ENCODE results near the gene ASF1A.
A peak's percentile ranks its signal among the peaks of the same experiment; 100 is the strongest.

Gene ASF1A

GRCh38 chr6:118886641-118887040 lies 7.3 kb upstream of the ASF1A start:
- H3K4me3 ChIP-seq (ENCODE audit: low read depth, low read length): no peak overlapping the region
- peaks cover 10% of the 10 kb centered on the region for H3K4me1 ChIP-seq (ENCODE audit: control insufficient read depth, insufficient read depth, low read length)
- no peaks in the 10 kb centered on the region for H3K36me3 ChIP-seq (ENCODE audit: control insufficient read depth, insufficient read depth, low read length)
- H3K27me3 ChIP-seq (ENCODE audit: control insufficient read depth, insufficient read depth, low read length): no peaks in the 10 kb centered on the region
- no peaks in the 10 kb centered on the region for H3K9me3 ChIP-seq (ENCODE audit: control insufficient read depth, insufficient read depth, low read length)
- no peak overlapping the region for H3K9ac ChIP-seq (ENCODE audit: low read depth, low read length)

- H3K4me1 ChIP-seq (ENCODE audit: control insufficient read depth, insufficient read depth, low read length): no peaks in the 10 kb centered on the region
- H3K36me3 ChIP-seq (ENCODE audit: control insufficient read depth, insufficient read depth, low read length): no peaks in the 10 kb centered on the region
- no peaks in the 10 kb centered on the region for H3K9me3 ChIP-seq (ENCODE audit: control insufficient read depth, insufficient read depth, low read length)
- H3K4me3 ChIP-seq (ENCODE audit: low read depth, low read length): no peak overlapping the region
- no peak overlapping the region for H3K9ac ChIP-seq (ENCODE audit: low read depth, low read length)
- H3K27me3 ChIP-seq (ENCODE audit: control insufficient read depth, insufficient read depth, low read length): no peaks in the 10 kb centered on the region
These were observed 4.8 kb upstream of the ASF1A start for GRCh38 chr6:118889163-118889562.

GRCh38 chr6:118890997-118891790 lies 2.8 kb upstream of the ASF1A start:
- H3K27me3 ChIP-seq (ENCODE audit: control insufficient read depth, insufficient read depth, low read length): no peaks in the 10 kb centered on the region
- H3K9me3 ChIP-seq (ENCODE audit: control insufficient read depth, insufficient read depth, low read length): no peaks in the 10 kb centered on the region
- H3K4me3 ChIP-seq (ENCODE audit: low read depth, low read length): no peak overlapping the region
- peak overlapping the region; percentile 18 for H3K9ac ChIP-seq (ENCODE audit: low read depth, low read length)
- H3K36me3 ChIP-seq (ENCODE audit: control insufficient read depth, insufficient read depth, low read length): no peaks in the 10 kb centered on the region
- H3K4me1 ChIP-seq (ENCODE audit: control insufficient read depth, insufficient read depth, low read length): no peaks in the 10 kb centered on the region

- Histone ChIP-seq H3K27me3 (ENCODE audit: control insufficient read depth, insufficient read depth, low read length) (no peaks in the 10 kb centered on the region), H3K4me1 (ENCODE audit: control insufficient read depth, insufficient read depth, low read length) (no peaks in the 10 kb centered on the region), H3K4me3 (ENCODE audit: low read depth, low read length) (peak overlapping the region; percentile 78), H3K9ac (ENCODE audit: low read depth, low read length) (no peak overlapping the region), H3K36me3 (ENCODE audit: control insufficient read depth, insufficient read depth, low read length) (no peaks in the 10 kb centered on the region), H3K9me3 (ENCODE audit: control insufficient read depth, insufficient read depth, low read length) (no peaks in the 10 kb centered on the region)
These were observed 1.5 kb upstream of the ASF1A start for GRCh38 chr6:118892355-118892991.

- peak overlapping the region; percentile 78 for H3K9ac ChIP-seq (ENCODE audit: low read depth, low read length)
- no peaks in the 10 kb centered on the region for H3K9me3 ChIP-seq (ENCODE audit: control insufficient read depth, insufficient read depth, low read length)
- H3K36me3 ChIP-seq (ENCODE audit: control insufficient read depth, insufficient read depth, low read length): no peaks in the 10 kb centered on the region
- no peaks in the 10 kb centered on the region for H3K4me1 ChIP-seq (ENCODE audit: control insufficient read depth, insufficient read depth, low read length)
- no peaks in the 10 kb centered on the region for H3K27me3 ChIP-seq (ENCODE audit: control insufficient read depth, insufficient read depth, low read length)
- peak overlapping the region; percentile 78 for H3K4me3 ChIP-seq (ENCODE audit: low read depth, low read length)
These were observed 717 bp upstream of the ASF1A start for GRCh38 chr6:118893064-118893806.

- no peaks in the 10 kb centered on the region for H3K36me3 ChIP-seq (ENCODE audit: control insufficient read depth, insufficient read depth, low read length)
- no peaks in the 10 kb centered on the region for H3K4me1 ChIP-seq (ENCODE audit: control insufficient read depth, insufficient read depth, low read length)
- peak overlapping the region; percentile 82 for H3K9ac ChIP-seq (ENCODE audit: low read depth, low read length)
- H3K27me3 ChIP-seq (ENCODE audit: control insufficient read depth, insufficient read depth, low read length): no peaks in the 10 kb centered on the region
- H3K4me3 ChIP-seq (ENCODE audit: low read depth, low read length): peak overlapping the region; percentile 83
- no peaks in the 10 kb centered on the region for H3K9me3 ChIP-seq (ENCODE audit: control insufficient read depth, insufficient read depth, low read length)
These were observed 691 bp downstream of the ASF1A start for GRCh38 chr6:118894425-118895260.

- no peaks in the 10 kb centered on the region for H3K4me1 ChIP-seq (ENCODE audit: control insufficient read depth, insufficient read depth, low read length)
- H3K27me3 ChIP-seq (ENCODE audit: control insufficient read depth, insufficient read depth, low read length): no peaks in the 10 kb centered on the region
- H3K4me3 ChIP-seq (ENCODE audit: low read depth, low read length): peak overlapping the region; percentile 83
- H3K36me3 ChIP-seq (ENCODE audit: control insufficient read depth, insufficient read depth, low read length): no peaks in the 10 kb centered on the region
- H3K9me3 ChIP-seq (ENCODE audit: control insufficient read depth, insufficient read depth, low read length): no peaks in the 10 kb centered on the region
- H3K9ac ChIP-seq (ENCODE audit: low read depth, low read length): peak overlapping the region; percentile 82
These were observed 1.3 kb downstream of the ASF1A start for GRCh38 chr6:118895261-118895560.

GRCh38 chr6:118895859-118896258 lies 1.9 kb downstream of the ASF1A start:
- Histone ChIP-seq H3K27me3 (ENCODE audit: control insufficient read depth, insufficient read depth, low read length) (no peaks in the 10 kb centered on the region), H3K9me3 (ENCODE audit: control insufficient read depth, insufficient read depth, low read length) (no peaks in the 10 kb centered on the region), H3K36me3 (ENCODE audit: control insufficient read depth, insufficient read depth, low read length) (no peaks in the 10 kb centered on the region), H3K4me3 (ENCODE audit: low read depth, low read length) (peak overlapping the region; percentile 83), H3K4me1 (ENCODE audit: control insufficient read depth, insufficient read depth, low read length) (no peaks in the 10 kb centered on the region), H3K9ac (ENCODE audit: low read depth, low read length) (peak overlapping the region; percentile 38)

- Histone ChIP-seq H3K4me1 (ENCODE audit: control insufficient read depth, insufficient read depth, low read length) (no peaks in the 10 kb centered on the region), H3K27me3 (ENCODE audit: control insufficient read depth, insufficient read depth, low read length) (no peaks in the 10 kb centered on the region)
These were observed 2.6 kb downstream of the ASF1A start for GRCh38 chr6:118896339-118897136.

GRCh38 chr6:118897386-118897785 lies 3.4 kb downstream of the ASF1A start:
- H3K4me3 ChIP-seq (ENCODE audit: low read depth, low read length): no peak overlapping the region
- no peaks in the 10 kb centered on the region for H3K27me3 ChIP-seq (ENCODE audit: control insufficient read depth, insufficient read depth, low read length)
- H3K36me3 ChIP-seq (ENCODE audit: control insufficient read depth, insufficient read depth, low read length): no peaks in the 10 kb centered on the region
- no peaks in the 10 kb centered on the region for H3K4me1 ChIP-seq (ENCODE audit: control insufficient read depth, insufficient read depth, low read length)
- no peak overlapping the region for H3K9ac ChIP-seq (ENCODE audit: low read depth, low read length)
- H3K9me3 ChIP-seq (ENCODE audit: control insufficient read depth, insufficient read depth, low read length): no peaks in the 10 kb centered on the region

More at GRCh38 chr6:118896339-118897136, 2.6 kb downstream of the ASF1A start:
- Histone ChIP-seq H3K9me3 (ENCODE audit: control insufficient read depth, insufficient read depth, low read length) (no peaks in the 10 kb centered on the region), H3K9ac (ENCODE audit: low read depth, low read length) (peak overlapping the region; percentile 38), H3K4me3 (ENCODE audit: low read depth, low read length) (peak overlapping the region; percentile 83), H3K36me3 (ENCODE audit: control insufficient read depth, insufficient read depth, low read length) (no peaks in the 10 kb centered on the region)

- Histone ChIP-seq H3K9ac (ENCODE audit: low read depth, low read length) (no peak overlapping the region), H3K4me1 (ENCODE audit: control insufficient read depth, insufficient read depth, low read length) (no peaks in the 10 kb centered on the region), H3K9me3 (ENCODE audit: control insufficient read depth, insufficient read depth, low read length) (no peaks in the 10 kb centered on the region), H3K36me3 (ENCODE audit: control insufficient read depth, insufficient read depth, low read length) (no peaks in the 10 kb centered on the region), H3K27me3 (ENCODE audit: control insufficient read depth, insufficient read depth, low read length) (no peaks in the 10 kb centered on the region), H3K4me3 (ENCODE audit: low read depth, low read length) (no peak overlapping the region)
These were observed 6.0 kb downstream of the ASF1A start for GRCh38 chr6:118899948-118900347.
